KMS-11 (cell line): ENCODE results near the gene TMF1.

Experiments
- H2AFZ ChIP-seq: fragments of 200-600 bp; sonication (generic); 2 replicates; pipeline ENCODE4 v1.6.1; 2016; ENCODE audit warnings: antibody characterized with exemption, mixed run types, low read depth
- H3K27ac ChIP-seq: fragments of 200-600 bp; sonication (generic); 2 replicates; pipeline ENCODE4 v1.6.1; 2016; ENCODE audit warnings: mild to moderate bottlenecking, mixed run types
- H3K27me3 ChIP-seq: fragments of 200-600 bp; sonication (generic); 2 replicates; pipeline ENCODE4 v1.6.1; 2017; ENCODE audit warnings: mild to moderate bottlenecking, low read depth, mixed run types, moderate library complexity; ENCODE audit not compliant: insufficient read depth
- H3K36me3 ChIP-seq: fragments of 200-600 bp; sonication (generic); 2 replicates; pipeline ENCODE4 v1.6.1; 2017; ENCODE audit warnings: mild to moderate bottlenecking, mixed run types; ENCODE audit not compliant: insufficient read depth
- H3K4me1 ChIP-seq: fragments of 200-600 bp; sonication (generic); 2 replicates; pipeline ENCODE4 v1.6.1; 2016; ENCODE audit warnings: mild to moderate bottlenecking, low read depth, mixed run types; ENCODE audit not compliant: poor library complexity, severe bottlenecking
- H3K4me2 ChIP-seq: fragments of 200-600 bp; sonication (generic); 2 replicates; pipeline ENCODE4 v1.7.0; 2016; ENCODE audit warnings: mild to moderate bottlenecking, mixed run types
- H3K4me3 ChIP-seq: fragments of 200-600 bp; sonication (generic); IDR thresholded peaks from 2 replicates; pipeline ENCODE4 v1.6.1; 2017; ENCODE audit warnings: low read depth, low read length, mixed read lengths; ENCODE audit not compliant: insufficient read depth
- H3K79me2 ChIP-seq: fragments of 200-600 bp; sonication (generic); 2 replicates; pipeline ENCODE4 v1.6.1; 2016; ENCODE audit warnings: low read depth, mixed run types; ENCODE audit not compliant: insufficient read depth
- H3K9ac ChIP-seq: fragments of 200-600 bp; sonication (generic); 2 replicates; pipeline ENCODE4 v1.6.1; 2016; ENCODE audit warnings: mild to moderate bottlenecking, mixed run types
- H4K20me1 ChIP-seq: fragments of 200-600 bp; sonication (generic); 2 replicates; pipeline ENCODE4 v1.6.1; 2016; ENCODE audit warnings: mild to moderate bottlenecking, mixed run types; ENCODE audit not compliant: insufficient read depth
- TF ChIP-seq, protein P1 (sequence below): fragments of 200-600 bp; sonication (generic); conservative IDR thresholded peaks from 2 replicates; pipeline ENCODE4 v1.6.1; 2017; ENCODE audit warnings: low read depth, mild to moderate bottlenecking, antibody characterized with exemption, low read length, moderate library complexity, mixed read lengths

The TMF1 gene

DNA sequence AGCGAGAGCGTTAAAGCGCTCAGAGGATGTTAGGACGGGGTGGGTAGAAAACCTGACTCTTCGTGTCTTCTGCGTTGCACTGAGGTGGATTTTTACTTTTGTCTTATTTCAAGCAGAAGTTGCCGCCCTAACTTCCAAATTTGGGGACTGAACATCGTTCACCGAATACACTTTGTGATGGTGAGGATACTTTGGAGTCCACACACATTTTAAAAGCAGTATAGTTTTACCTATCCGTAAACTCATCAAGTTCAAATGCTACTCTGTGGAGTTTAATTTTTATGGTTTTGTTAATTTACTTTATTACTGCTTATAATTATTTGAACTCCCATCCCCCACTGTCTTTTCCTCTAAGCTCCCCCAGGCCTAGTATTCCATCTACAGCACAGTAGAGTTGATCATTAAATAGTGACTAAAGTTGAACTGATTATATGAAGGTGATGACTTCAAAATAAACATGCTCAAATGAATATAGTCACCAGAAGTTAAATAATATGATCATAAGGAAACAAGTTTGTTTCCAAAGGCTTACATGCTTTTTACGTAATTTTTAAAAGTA lies 38.0 kb downstream of the TMF1 start:
- peaks cover 10% of the 10 kb centered on the region for H3K4me1 ChIP-seq
- peak overlapping the region; percentile 47 for H3K4me2 ChIP-seq
- H2AFZ ChIP-seq: peak overlapping the region; percentile 76
- H3K27me3 ChIP-seq: no peaks in the 10 kb centered on the region
- peak overlapping the region; percentile 32 for H3K27ac ChIP-seq
- peak overlapping the region; percentile 71; the same call in 1 of the 2 replicates for H3K9ac ChIP-seq
- TF ChIP-seq, protein P1, sequence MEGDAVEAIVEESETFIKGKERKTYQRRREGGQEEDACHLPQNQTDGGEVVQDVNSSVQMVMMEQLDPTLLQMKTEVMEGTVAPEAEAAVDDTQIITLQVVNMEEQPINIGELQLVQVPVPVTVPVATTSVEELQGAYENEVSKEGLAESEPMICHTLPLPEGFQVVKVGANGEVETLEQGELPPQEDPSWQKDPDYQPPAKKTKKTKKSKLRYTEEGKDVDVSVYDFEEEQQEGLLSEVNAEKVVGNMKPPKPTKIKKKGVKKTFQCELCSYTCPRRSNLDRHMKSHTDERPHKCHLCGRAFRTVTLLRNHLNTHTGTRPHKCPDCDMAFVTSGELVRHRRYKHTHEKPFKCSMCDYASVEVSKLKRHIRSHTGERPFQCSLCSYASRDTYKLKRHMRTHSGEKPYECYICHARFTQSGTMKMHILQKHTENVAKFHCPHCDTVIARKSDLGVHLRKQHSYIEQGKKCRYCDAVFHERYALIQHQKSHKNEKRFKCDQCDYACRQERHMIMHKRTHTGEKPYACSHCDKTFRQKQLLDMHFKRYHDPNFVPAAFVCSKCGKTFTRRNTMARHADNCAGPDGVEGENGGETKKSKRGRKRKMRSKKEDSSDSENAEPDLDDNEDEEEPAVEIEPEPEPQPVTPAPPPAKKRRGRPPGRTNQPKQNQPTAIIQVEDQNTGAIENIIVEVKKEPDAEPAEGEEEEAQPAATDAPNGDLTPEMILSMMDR: no peak
- no peaks in the 10 kb centered on the region for H3K79me2 ChIP-seq
- H3K36me3 ChIP-seq: no peaks in the 10 kb centered on the region
- H3K4me3 ChIP-seq: peak overlapping the region; percentile 69
- H4K20me1 ChIP-seq: no peaks in the 10 kb centered on the region

DNA sequence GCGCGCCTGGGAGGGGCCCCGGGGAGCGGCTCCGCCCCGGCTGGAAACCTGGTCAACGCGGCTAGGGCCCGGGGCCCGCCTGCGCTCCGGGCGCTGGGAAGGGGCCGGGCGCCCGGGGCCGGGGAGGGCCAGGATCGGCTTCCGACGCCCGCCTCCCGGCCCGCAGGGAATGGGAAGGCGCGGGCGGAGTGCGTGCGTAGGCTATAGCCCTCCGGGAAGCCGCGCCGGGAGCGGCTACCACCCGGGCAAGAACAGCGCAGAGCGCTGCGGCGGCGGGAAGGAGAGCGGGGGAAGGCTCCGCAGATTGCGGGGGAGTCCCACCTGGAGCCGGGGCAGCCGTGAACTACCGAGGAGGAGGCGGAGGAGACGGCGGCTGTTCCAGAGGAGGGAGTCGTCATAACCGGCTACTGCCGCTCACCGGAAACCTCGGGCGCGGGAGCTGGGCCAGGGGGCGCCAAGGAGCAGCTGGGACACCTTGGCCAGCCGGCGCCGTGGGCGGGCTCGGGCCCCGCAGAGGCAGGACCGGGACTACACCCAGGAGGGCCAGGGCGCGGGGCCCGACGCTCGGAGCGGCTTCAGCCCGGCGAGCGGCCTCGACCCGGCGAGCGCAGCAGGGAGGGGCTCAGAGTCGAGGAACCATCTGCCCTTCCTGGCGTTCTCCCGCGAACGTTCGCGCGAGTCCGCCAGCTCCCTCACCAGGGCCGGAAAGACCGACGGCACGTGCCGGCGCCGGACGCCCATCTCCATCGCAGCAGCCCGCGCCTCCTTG lies 38.7 kb downstream of the TMF1 start, which contains the start of gene EOGT:
EOGT (minus strand) TSS at position 432 of the 769 bp plus-strand sequence. CDS start 3,838 bp downstream, outside the sequence.
- Histone ChIP-seq H3K4me3 (peak within 1 kb of the TSS; percentile 69), H3K79me2 (no peaks in the 10 kb centered on the region), H3K36me3 (no peaks in the 10 kb centered on the region), H3K27ac (peak within 1 kb of the TSS; percentile 32), H3K4me2 (peak within 1 kb of the TSS; percentile 54), H3K4me1 (peaks cover 10% of the 10 kb centered on the region), H3K27me3 (no peaks in the 10 kb centered on the region), H4K20me1 (no peaks in the 10 kb centered on the region), H2AFZ (peak within 1 kb of the TSS; percentile 76), H3K9ac (peak within 1 kb of the TSS; percentile 71)
- TF ChIP-seq, protein P1: peak; percentile 47; the same call in 1 of the 2 replicates

DNA sequence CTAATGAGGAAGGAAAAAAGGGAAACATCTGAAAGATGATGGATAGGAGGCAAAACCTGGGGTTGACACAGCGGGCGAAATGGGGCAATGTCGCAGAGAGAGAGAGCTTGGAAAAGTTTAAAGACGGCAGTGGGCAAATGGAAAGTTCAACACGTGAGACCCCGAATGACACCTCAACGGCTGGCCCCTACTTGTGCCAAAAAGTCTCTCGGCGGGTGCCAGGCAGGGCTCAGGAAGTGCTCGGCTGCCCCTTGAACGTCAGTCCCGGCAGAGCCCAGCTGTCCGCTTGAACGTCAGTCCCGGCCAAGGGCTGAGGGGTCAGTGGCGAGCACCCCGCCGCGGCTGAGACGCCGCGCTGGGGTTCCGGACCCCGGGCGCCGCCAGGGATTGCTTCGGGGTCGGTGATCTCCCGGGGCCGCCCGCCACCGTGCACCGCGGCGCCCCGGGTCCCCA lies 39.3 kb downstream of the TMF1 start:
- Histone ChIP-seq H2AFZ (peak overlapping the region; percentile 76; the same call in 1 of the 2 replicates), H4K20me1 (no peaks in the 10 kb centered on the region), H3K36me3 (no peaks in the 10 kb centered on the region), H3K9ac (peak overlapping the region; percentile 71; the same call in 1 of the 2 replicates), H3K4me3 (peak overlapping the region; percentile 69), H3K4me1 (peaks cover 10% of the 10 kb centered on the region), H3K27me3 (no peaks in the 10 kb centered on the region), H3K4me2 (no peak overlapping the region), H3K27ac (no peak overlapping the region), H3K79me2 (no peaks in the 10 kb centered on the region)
- TF ChIP-seq, protein P1: no peak

DNA sequence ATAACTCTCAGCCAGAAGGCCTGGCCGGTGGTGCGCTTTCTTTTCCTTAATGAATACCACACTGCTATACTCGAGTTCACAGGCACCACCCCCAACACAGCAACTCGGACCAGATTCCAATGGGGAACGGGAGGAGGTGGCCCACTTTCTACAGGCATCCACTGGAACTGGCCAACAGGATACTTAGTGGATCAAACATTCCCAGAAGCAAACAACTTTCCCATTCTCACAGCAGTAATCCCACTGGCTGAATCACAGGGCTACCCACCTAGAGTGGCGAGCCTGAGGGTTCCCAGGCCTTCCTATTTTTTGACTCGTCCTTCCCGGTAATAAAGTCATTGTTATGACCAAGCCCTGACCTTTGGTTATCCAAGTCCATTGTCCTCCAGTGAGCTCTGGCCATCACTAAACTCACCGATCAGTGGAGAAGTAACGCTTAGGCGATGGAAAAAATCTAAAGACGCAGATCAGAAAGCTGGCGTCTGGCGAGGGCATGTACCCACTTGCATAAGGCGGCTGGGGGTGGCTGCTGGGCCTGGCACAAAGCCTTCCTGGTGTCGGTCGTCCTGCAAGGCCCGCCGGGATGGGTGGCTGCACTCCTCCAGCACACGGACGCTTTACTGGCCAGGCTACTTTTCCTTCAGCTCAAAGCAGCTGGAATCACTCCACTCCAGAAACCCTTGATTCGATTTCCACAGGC lies 39.9 kb downstream of the TMF1 start:
- Histone ChIP-seq H3K9ac (no peak overlapping the region), H3K27ac (no peak overlapping the region), H3K79me2 (no peaks in the 10 kb centered on the region), H4K20me1 (no peaks in the 10 kb centered on the region), H3K4me3 (no peak overlapping the region), H3K4me1 (peaks cover 10% of the 10 kb centered on the region), H3K36me3 (no peaks in the 10 kb centered on the region), H3K27me3 (no peaks in the 10 kb centered on the region), H3K4me2 (no peak overlapping the region), H2AFZ (no peak overlapping the region)
- TF ChIP-seq, protein P1: no peak
